NCI-H2171 treated with DMSO at 0.1 percent for 48 hours (cell line): ENCODE data around the gene XRCC2.
A peak's percentile ranks its signal among the peaks of the same experiment; 100 is the strongest.
"Not testable (repeated sequence)": the region's sequence is repeated elsewhere in the genome, so short reads cannot be mapped to it uniquely, and the experiment has no call there.

Experiments
- DNase-seq: peaks from one replicate; lab custom pipeline; 2025; lab: John Stamatoyannopoulos, UW

XRCC2 gene

DNA sequence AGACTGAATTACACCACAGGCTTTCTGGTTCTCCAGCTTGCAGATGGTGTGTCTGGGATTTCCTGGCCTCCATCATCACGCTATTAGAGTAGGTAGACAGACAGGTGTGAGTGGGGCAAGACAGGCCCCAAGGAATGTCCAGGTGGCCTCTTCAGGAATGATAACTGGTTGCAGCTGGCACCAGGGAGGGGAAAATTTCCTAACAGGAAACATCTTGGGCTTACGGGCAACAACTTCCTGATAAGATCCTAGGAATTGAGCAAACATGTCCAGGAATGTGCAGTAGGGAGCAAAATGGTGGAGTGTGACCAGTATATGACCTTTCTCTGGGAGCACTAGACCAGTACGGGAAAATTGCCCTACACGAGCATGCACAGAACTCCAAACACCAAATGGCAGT lies 11.3 kb downstream of the XRCC2 start:
- DNase-seq = no peak

DNA sequence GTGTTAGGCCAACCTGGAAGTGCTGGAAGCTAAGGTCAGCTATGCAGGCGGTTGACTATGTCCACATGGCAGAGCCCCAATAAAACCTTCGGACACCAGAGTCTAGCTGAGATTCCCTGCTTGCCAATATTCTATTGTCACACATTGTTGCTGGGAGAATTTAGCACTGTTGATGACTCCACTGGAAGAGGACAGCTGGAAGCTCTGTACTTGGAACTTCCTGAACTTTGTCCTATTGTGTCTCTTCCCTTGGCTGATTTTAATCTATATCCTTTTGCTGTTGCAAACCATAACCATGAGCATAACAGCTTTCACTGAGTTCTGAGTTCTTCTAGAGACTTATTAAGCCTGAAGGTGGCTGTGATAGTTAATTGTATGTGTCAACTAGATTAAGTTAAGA lies 12.0 kb downstream of the XRCC2 start:
- DNase-seq = no peak

DNA sequence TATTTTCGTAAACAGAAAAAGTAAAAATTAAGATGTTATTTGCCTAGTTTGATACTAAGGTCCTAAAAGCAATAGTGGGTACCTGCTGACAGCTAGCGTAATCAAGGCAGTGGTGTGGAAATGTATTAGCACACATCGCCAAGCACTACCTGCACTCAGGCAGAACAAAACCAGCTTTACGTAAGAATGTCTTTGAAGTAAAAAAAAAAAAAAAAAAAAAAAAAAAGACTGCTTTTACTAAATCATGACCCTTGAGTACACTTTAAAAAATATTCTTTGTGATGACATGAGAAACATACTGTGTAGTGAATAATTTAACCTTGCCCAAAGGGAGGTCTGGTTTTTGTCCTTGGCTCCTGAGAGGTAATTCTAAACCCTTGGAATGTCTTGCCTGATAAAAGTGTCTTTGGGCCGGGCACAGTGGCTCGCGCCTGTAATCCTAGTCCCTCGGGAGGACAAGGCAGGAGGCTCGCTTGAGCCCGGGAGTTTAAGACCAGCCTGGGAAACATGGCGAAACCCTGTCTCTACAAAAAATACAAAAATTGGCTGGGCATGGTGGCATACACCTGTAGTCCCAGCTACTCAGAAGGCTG lies 12.7 kb downstream of the XRCC2 start:
- DNase-seq = peak; percentile 78

GRCh38 chr7:152661479-152661878 lies 14.5 kb downstream of the XRCC2 start:
- no peak for DNase-seq

DNA sequence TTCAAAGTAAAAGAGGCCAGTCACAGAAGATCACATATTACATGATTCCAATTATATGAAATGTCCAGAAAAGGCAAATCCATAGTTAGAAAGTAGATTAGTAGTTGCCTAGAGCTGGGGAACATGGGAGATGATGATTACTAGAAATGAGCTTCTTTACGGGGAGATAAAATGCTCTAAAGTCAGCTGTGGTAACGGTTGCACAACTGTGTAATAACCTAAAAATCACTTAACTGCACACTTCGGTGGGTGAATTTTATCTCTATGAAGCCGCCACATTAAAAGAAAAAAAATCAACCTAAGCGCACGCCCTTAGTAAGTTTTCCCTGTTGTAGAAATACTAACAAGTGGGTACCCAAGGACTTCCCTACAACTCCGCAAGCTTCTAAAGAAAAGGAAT lies 15.9 kb downstream of the XRCC2 start:
- DNase-seq = no peak

DNA sequence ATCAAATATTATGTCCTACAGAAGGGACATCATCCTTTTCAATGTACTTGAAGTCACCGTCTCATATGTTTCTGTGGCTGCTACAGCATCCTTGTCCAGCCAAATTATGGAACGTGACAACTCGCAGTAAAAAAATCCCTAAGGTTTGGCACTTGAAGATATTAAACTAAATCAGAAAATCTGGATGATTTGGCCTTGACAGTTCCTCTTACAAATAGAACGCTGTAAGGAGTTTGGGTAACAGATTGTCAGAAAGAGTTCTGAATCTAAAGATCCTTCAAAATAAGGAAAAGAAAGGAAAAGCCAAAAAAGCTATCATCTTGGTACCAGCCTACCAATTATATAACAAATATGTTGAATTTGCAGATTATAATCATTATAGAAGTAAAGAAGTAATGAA lies 21.0 kb downstream of the XRCC2 start:
- DNase-seq = no peak

- DNase-seq = no peak
Measured at GRCh38 chr7:152649220-152649619, 26.7 kb downstream of the XRCC2 start.

- no peak for DNase-seq
Measured at GRCh38 chr7:152647009-152647408, 28.9 kb downstream of the XRCC2 start.

GRCh38 chr7:152646579-152646978 lies 29.4 kb downstream of the XRCC2 start:
- DNase-seq = not testable (repeated sequence)

GRCh38 chr7:152643979-152644559 lies 31.9 kb downstream of the XRCC2 start:
- no peak for DNase-seq

- no peak for DNase-seq
Measured at GRCh38 chr7:152641384-152641783, 34.6 kb downstream of the XRCC2 start.

- no peak for DNase-seq
Measured at GRCh38 chr7:152640829-152641228, 35.1 kb downstream of the XRCC2 start.

DNA sequence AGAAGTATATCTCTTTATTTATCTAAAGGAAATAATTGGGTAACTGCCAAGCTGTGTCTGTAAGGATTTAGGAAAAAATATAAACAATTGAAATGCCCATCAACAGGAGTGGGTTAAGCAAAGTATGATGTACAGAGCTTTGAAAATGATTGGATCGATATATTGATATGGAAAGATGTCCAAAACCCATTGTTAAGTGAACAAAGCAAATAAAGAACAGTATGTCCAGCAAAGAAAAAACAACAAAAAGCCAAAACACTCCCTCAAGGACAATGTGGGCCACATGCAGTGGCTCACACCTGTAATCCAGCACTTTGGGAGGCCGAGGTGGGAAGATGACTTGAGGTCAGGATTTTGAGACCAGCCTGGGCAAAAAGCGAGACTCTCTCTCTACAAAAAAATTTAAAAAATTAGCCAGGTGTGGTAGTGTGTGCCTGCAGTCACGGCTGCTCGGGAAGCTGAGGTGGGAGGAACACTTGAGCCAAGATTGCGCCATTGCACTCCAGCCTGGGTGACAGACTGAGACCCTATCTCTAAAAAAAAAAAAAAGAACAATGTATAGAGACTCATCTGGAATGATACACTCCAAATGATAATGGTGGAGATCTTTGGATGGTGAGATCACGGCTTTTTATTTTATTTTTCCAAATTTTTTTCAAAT lies 37.9 kb downstream of the XRCC2 start:
- DNase-seq = no peak

GRCh38 chr7:152637161-152637560 lies 38.8 kb downstream of the XRCC2 start:
- DNase-seq = no peak

- DNase-seq = no peak
Measured at GRCh38 chr7:152636441-152636840, 39.5 kb downstream of the XRCC2 start.

DNA sequence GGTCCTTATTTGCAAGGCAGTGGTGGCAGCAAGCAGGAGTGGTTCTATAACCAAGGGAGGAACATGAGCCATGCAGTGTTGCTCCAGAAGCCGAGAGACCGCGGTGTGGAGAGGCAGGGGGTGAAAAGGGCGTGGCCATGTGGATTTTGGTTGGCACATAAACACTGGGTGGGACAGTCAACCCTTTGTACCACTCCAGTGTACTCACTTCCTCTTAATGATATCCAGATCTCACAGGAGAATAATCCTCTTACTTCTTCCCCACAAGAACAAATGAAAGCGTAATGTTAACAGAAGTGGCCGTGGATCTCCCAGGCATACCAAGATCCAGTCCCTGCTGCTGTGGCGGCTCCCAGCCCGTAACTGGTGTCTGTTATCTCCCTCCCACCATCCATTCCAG lies 42.4 kb downstream of the XRCC2 start:
- no peak for DNase-seq

GRCh38 chr7:152633072-152633471 lies 42.9 kb downstream of the XRCC2 start:
- no peak for DNase-seq

DNA sequence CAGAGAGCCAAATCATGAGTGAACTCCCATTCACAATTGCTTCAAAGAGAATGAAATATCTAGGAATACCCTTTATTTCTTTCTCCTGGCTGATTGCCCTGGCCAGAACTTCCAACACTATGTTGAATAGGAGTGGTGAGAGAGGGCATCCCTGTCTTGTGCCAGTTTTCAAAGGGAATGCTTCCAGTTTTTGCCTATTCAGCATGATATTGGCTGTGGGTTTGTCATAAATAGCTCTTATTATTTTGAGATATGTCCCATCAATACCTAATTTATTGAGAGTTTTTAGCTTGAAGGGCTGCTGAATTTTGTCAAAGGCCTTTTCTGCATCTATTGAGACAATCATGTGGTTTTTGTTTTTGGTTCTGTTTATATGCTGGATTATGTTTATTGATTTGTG lies 47.2 kb downstream of the XRCC2 start:
- DNase-seq = not testable (repeated sequence)

DNA sequence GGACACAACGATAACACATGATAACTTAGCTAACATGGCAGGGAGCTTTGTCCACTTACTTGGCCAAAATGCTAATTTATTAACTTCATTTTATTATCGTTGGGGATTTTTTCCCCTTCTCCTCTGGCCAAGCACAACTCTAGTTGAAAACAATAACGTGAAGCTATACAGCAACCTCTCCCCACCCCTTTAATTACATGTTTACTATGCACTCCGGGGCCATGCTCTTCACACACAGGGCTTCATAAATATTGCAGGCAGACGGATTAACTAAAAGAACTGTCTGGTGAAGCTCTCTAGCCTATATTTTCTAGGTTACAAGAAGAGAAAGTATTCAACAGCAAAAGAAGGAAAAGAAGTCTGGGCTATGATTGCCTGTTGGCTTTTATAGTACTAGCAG lies 51.7 kb downstream of the XRCC2 start:
- no peak for DNase-seq

- no peak for DNase-seq
Measured at GRCh38 chr7:152621426-152621825, 54.5 kb downstream of the XRCC2 start.

DNA sequence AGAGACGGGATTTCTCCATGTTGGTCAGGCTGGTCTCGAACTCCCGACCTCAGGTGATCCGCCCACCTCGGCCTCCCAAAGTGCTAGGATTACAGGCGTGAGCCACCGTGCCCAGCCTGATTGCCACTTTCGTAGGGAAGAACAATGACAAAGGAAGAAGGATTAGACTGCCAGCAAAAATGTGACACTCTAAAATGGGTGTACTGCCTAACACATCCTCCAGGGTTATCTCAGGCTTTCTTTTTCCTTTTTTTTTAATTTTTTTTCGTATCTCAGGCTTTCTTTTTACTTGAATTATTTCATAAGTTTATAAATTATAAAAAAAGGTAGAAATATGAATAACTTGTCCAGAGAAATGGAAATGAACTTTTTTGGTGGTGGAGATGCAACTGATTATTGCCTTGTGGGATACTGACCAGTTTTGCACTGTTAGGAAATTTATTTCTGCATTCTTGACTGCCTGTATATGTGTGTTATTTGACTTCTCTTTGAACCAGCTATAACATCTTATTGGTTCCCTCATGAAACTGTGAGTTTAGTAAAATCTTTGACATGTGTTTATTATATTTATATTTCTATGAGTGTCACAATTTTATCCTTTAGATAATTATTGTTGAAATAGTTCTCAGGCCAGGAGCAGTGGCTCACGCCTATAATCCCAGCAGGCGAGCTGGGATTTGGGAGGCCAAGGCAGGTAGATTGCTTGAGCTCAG lies 56.8 kb downstream of the XRCC2 start:
- no peak for DNase-seq

DNA sequence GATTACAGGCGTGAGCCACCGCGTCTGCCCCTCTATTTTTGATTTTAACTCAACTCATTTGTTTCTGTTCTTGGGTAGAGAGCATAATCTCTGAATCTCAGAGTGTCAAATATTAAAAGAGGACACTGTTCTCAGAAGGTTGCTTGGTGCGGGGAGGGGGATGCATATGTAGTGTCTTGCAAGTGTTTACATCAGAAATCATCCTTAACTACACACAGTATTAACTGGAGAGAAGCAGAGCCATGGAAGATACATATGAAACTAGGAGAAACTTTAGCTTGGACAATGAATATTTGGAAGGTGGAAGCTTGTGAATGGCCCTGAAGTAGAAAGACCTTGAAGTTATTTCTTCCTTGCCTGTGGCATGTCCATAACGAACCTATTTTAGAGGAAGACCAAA lies 57.5 kb downstream of the XRCC2 start:
- no peak for DNase-seq

DNA sequence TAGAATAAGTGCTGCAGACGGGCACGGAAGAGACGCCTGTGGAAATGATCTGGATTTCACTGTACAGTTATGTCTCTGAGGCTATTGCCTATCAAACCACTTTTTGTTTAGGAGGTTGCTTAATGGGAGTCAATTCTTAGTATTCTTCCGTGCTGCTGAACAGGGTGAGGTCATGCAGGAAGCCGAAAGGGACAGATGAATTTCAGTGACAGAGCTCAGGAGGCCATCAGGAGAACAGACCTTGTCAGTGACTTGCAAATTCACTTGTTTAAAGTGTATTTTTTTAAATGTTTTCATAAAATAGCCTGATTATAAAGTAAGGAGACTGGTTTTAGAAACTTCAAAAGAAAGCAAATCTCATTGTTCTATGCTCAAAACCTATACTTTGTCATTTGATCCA lies 58.9 kb downstream of the XRCC2 start:
- no peak for DNase-seq
